Stimulated activated CD8-positive, alpha-beta memory T cell treated with anti-CD3 and anti-CD28 coated beads, Interleukin-7, amount 100 ng/mL, for 24 hours (primary cell): ENCODE data around the gene DNAH1.

Experiments used
- DNase-seq: peaks from one replicate; pipeline ENCODE4 v3.0.0-alpha.2; 2020; ENCODE audit warnings: low read depth

The DNAH1 gene

DNA sequence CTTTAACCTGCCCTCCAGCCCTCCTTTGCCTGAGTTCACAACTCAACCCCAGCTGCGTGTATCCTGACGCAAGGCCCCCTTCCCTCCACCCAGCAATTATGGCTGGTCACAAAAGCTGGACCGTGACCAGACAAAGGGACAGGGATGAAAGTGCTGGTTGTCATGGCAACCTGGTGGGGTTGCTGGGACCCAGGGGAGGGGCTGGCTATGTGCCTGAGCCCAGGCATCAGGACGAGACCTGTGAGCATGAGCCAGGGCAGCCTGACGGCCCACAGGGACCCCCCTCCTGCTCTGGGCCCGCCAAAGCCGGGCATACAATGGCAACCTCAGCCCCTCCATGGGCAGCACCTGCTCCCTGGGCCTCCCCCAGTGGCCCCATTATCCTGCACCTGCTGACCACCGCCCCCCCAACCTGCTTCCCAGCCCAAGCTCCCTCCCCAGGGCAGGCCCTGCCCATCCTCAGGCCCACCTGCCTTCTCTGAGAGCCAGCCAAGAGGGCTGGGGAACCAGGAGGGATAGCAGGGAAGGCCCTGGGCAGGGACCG lies 4.5 kb upstream of the DNAH1 start:
- DNase-seq: no peak

DNA sequence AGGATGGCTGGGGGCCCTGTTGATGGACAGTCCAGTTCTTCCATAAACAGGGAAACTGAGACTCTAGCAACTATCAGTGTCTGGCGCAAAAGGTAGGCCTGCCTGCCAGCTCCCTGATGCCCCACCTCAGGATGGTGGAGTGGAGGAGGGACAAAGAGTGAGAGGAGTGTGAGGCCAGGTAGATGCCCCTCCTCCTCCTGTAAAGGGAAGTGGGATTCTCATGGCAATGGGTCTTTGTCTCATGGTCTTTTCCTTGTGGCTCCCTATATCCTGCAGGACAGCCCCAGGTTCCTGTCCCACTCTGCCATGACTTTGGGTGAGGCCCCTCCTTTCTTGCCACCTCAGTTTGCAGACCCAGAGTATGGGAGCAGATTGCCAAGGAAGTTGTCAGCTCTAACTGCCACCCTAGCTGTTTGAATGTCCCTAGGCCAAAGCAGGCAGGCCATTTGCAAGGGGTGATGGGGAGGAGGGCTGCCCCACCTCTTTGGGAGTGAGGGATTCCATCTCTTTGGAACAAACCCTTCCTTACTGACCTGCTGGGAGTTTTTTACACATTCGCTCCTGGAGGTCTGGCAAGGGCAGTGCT lies 2.8 kb upstream of the DNAH1 start:
- no peak for DNase-seq

DNA sequence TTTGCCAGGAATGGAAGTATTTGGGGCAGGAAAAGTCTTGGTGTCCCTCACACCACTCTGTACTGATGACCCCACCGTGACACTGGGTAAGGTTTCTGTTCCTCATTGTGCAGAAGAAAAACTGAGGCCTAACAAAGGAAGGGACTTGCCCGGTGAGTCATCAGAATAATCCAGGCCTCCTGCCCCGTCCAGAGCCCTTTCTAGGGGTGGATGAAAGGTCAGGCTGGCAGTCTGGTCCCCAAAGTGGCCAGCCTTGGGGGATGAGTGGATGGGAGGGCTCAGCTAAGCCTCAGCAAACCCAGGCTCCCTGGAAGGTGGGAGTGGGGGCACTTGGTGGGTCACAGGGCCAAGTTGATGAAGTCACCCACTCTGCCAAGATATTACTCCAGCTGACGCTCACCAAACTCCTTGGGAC lies 2.3 kb upstream of the DNAH1 start:
- no peak for DNase-seq

DNA sequence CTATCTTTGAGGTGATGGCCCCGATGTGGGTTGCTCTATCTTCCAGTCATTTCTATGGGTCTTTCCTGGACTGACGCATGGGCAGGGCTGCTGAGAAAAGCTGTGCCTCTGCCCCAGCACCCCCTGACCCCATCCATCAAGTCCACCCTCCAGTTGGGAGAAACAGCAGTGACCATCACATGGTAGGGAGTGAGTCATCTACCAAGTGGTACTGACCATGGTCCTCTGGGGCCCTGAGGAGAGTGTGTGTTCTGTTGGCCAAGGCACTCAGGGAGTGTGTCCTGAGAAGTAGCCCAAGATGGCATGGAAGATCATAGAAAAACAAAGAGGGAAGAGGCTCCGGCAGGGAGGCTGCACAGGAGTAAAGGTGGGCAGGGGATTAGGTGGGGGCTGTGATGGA lies 1.6 kb upstream of the DNAH1 start:
- no peak for DNase-seq

DNA sequence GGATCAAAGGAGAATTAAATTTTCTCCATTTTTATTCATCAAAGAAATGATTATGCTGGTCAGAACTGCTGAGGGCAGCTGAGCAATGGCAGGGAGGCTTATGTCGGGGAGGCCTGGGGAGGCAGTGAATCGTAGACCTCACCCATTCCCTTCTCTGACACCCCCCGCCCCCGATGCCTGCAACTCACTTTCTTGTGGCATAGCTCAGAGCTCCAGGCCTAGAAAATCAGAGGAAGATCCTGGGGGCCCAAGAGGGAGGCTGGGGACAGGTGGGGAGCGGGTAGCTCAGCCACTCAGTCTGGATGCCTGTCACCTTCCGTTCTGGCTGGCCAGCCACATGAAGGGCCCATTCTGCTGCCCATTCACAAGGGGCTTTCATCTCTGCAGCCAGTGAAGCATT lies 1.1 kb upstream of the DNAH1 start:
- no peak for DNase-seq

DNA sequence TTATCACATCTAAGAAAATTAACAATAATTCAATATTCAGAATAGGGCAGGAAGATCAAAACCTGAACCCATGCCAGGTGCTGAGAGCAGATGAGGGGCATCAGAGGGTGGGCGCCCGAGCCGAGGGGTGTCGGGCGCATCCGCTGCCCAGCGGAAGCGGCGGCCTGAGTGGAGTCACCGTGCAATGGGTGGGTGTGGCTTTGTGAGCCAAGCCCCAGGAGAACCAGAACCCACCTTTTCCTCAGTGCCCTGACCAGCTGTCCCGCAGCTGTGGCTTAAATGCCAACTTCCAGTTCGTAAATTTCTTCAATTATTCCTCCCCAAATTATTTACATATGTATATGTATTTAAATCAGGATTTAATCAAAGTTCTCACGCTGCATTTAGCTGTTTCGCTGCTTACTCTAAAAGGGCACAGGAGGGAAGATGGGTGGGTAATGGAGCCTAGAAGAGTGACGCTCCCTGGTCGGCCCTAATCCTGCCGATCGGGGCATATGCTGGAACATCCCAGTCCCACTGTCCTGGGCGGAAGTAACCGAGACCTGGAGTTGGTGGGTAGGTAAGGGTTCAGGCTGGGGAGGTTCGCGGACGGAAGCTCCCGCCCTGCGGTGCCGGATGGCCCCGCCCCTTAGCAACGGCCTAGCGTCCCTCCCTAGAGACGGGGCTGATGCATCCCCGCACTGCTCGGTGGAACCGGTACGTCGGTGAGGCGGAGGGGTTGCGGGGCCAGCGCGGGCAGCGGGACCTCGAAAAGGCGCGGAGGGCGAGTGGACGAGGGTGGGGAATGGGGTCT lies 1.3 kb downstream of the DNAH1 start:
- DNase-seq: peak; percentile 49

DNA sequence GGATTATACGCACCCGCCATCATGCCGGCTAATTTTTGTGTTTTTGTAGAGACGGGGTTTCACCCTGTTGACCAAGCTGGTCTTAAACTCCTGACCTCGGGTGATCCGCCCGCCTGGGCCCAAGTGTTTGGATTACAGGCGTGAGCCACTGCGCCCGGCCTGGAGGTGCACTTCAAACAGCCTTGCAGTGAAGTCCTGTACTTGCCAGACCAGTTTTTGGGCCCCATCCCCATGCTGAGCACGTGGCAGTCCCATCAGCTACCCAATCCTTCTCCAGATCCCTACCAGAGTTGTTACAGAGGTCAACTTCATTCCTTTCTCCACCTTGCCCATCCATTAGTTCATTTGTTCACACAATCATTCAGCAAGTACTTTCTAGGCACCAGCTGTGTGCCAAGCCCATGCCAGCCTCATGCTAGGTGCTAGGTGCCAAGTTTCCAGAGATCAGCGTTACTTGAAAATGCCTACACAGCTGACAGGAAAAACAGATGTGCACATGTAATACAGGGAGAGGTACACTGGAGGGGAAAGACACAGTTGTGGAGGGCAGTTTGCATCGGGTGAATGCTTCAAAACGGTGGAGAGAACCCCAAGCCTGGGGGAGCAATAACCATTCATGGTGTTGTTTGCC lies 2.2 kb downstream of the DNAH1 start:
- DNase-seq: no peak

DNA sequence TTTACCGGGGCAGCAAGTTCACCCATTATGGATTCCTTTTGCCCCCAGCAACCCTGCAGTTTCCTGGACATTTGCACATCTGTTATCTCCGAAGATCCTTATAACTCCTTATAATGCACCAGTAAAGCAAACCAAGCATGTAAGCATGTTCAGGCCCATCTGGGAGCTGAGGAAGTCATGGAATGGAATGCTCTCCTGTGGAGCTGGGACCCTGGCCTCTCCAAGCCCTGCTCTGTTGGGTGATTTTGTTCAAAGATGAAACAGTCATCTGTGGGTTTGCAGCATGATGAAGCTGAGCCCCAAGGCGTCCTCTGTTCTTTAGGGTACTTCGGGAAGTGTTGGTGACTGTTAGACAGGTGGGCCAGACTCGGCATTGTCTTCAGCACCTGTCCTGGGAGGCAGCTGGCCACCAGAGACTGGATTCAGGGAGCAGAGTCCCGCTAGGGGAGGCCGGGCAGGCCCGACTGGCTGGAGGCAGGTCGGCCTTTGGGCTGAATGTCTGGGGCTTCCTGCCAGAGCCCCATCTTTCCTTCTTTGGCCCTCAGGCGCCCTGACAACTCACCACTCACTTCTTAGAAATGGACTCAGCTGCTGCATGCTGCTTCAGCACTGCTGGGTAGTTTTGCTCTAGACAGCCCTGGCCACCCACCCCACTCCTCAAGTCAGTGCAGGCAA lies 3.9 kb downstream of the DNAH1 start:
- no peak for DNase-seq

DNA sequence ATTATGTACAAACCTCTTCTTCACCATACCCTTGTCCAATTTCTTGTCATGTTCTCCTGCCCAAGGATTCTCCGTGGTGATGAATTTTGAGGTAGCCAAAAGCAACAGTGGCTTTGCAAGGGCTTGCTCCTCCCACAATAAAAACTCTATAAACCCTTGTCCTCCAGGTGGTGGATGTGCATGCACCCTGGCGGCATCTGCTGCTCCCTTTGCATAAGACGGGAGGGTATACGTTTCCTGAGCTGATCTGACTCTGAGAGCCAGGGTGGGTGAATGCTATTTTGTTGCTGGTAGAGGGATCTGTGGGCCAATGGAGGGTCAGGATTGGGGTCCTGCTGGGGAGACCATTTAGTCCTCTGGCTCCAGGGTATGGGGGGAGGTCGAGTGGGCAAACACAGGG lies 5.4 kb downstream of the DNAH1 start:
- DNase-seq: no peak

DNA sequence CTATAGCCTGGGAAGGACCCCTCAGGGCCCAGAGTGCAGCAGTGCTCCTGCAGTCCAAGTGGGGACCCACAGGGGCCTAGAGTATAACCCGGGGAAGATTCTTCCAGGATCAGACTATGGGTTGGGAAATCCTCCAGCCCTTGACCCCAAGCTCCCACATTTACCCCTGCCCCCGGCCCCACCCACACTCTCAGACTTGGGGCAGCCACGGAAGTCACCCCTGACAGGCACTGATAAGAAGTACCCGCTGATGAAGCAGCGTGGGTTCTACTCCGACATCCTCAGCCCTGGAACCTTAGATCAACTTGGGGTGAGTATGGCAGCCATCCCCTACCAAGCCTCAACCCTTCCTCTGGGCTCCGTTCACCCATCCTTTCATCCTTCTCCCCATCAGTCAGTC lies 6.3 kb downstream of the DNAH1 start:
- DNase-seq: no peak

DNA sequence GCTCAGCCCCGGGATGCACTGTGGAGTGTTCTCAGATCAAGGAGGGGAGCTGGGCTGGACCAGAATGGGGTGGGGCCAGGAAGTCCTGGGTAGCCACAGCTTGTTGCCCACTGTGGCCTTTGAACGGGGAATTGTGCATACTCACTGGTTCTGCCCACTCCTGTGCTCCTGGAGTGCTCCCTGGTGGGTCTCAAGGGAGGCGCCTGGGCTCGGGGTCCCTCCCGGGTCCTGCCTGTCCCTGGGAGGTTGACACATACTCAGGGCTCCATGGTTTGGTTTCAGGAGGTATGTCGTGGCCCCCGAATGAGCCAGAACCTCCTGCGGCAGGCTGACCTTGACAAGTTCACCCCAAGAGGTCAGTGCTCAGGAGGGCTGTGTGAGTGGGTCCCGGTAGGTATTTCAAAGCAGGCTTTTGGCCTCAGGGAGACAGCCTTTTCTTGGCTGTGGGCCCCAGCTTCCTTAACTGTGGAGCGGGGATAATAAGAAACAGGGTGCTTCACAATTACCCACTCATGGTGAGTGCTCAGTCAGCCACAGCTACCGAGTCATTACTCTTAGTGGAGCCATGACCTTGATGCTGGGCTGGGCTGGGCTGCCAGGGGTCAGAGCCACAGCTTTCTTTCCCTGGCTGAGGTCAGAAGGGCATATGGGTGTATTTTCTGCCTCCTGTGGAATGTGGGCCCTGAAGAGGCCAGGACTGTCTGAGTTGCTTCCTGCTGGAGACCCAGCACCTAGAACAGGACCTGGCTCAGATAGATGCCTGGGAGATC lies 7.6 kb downstream of the DNAH1 start:
- DNase-seq: no peak

DNA sequence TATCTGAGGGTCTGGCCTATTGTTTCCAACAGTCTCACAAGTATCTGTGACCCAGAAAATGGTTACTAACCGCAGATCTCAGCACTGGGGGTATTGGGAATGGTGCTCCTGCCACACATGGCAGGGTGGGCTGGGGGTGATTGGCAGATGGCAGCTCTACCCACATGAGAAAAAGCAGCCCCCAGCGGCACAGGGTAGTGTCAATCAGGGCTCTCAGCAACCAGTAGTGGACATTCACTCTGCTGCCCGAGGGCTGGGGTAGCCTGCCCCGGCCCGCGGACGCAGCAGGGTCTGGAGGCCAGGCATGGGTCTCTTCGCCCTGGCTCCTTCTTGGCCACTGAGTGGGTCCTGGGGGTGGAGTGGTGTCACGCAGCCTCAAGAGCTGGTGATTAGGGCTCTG lies 8.6 kb downstream of the DNAH1 start:
- no peak for DNase-seq

DNA sequence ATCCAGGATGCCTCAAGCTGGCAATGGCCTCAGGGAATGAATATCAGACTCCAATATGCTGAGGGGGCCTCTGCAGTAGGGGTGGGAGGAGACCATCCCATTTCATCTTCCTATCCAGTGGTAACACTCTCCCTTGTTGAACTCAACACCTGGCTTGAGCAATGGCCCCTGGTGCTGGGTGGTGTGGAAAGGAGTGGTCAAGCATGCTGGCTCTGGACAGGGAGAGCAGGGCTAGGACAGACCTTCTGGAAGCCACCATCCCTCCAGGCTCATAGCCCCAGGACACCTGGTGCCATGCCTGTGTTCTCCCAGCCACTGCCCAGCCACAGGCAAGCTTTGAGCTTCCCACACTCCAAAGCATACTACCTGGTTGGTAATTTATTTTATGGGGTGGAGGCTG lies 9.6 kb downstream of the DNAH1 start:
- DNase-seq: no peak

DNA sequence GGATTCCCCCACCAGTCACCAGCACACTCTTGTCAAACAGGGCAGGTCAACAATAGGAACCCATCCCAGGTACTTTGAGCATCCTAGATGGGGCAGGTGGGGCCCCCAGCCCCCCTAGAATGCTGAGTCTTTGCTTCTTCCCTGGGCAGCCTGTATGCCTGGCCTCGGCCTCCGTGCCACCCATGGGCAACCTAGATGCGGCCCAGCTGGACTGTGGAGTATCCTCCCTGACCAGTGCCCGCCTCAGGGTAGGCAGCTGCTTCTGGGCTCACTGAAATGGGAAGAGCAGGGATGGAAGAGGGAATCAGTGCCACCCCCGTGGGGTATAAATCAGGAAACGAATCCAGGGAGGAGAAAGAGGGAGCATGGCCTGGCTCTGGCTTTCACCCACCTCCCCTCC lies 10.9 kb downstream of the DNAH1 start:
- no peak for DNase-seq

DNA sequence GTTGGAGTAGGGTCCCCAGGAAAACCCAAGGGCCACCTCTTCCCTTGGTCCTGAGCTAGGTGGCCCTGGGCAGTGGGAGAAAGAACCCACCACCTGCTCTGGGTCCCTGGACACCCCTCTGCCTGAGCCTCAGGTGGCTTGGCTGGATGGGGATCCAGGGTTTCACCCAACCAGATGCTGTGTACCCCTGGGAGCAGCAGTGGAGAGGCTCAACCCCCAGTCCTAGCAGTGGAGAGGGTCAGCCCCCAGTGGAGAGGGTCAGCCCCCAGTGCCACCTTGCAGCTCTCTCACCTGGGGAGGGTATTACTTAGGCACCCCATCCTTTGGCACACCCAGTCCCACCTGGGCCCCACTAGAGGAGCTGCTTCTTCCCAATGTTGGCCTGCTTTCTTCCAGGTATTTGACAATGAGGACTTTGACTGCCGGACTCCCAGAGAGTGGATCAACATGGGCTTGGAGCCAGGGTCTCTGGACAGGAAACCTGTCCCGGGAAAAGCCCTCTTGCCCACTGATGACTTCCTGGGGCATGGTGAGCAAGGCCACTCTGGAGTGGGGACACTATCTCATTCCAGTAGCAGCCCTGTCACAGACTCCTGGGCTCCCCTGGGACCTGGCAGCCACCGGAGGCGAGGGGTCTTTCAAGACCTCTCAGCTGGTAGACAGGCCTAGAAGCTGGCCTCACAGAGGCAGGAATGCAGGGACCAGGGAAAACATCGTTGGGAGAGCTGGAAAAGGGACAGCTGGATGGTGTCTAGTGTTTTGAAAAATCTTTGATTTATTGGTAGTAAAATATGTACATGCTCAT lies 11.6 kb downstream of the DNAH1 start:
- DNase-seq: no peak

DNA sequence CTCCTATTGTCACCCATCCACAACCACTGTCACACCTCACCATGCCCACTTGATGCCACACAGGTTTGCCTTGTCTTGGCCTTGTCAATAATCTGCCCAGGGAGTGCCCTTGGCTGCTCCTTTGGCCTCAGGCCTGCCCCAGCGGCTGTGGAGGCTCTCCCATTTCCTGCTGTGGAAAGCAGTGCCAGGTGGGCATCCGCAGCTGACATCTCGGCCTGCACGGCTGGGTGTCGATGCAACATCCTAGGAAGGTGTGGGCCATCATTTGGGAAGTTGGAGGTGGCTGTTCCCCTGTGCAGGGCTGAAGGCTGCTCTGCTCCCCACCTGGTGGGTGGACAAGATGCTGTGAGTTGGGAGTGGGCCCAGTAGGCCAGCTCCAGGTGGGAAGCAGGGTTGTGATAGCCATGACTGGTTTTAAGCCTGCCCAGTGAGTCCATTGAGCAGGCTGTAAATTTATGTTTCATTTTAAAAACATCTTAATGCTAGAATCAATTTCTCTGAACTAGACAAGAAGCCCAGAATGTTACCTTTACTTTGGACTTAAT lies 12.5 kb downstream of the DNAH1 start:
- DNase-seq: no peak

DNA sequence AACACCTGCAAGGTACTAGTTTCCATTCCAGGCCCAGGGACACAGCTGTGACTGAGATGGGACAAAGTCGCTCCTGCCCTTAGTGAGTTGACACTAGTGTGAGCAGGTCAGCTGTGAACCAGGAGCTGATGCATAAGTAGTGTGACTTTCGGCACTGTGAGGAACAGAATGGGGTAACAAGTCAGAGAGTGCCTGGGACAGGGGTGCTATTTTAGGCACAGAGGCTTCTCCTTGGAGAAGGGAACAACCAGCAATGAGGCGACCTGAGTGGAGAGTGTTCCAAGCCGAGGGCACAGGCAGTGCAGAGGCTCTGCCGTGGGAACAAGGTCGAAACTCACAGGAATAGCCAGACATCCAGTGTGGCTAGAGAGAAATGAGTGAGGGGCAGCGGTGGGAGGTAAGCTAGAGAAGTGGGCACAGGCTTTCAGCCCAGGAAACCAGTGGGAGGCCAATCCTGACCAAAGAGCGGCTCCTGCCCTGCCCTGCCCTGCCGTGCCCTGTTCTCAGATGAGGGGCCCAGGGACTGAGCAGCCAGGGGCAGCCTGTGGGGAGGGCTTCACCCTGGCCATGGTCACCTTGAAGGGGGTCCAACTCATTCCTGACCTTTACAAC lies 14.2 kb downstream of the DNAH1 start:
- DNase-seq: no peak

DNA sequence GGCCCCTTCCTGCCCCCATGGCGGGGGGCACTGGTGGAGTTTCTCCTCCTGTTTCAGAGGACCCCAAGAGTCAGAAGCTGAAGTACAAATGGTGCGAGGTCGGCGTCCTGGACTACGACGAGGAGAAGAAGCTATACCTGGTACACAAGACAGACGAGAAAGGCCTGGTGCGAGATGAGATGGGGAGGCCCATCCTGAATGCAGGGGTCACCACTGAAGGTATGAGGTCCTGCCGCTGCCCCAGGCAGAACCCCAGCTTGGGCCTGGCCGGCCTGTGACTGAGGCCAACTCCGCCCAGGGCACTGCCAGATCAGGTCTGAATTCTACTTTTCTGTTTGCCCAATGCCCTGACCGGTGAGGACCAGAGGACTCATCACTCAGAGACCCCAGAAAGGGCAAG lies 15.0 kb downstream of the DNAH1 start:
- no peak for DNase-seq

DNA sequence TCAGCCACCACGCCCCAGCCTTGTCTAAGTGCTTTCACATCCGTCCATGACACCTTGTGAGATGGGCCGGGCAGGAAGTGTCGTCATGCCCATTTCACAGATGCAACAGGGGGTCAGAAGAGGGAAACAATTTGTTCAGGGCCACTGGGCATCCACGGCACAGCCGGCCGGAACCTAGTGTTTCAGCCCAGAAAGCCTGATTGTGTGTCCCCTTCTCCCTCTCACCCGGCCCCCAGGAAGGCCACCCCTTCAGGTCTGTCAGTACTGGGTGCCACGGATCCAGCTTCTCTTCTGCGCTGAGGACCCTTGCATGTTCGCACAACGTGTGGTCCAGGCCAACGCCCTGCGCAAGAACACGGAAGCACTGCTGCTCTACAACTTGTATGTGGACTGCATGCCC lies 15.8 kb downstream of the DNAH1 start:
- DNase-seq: no peak

DNA sequence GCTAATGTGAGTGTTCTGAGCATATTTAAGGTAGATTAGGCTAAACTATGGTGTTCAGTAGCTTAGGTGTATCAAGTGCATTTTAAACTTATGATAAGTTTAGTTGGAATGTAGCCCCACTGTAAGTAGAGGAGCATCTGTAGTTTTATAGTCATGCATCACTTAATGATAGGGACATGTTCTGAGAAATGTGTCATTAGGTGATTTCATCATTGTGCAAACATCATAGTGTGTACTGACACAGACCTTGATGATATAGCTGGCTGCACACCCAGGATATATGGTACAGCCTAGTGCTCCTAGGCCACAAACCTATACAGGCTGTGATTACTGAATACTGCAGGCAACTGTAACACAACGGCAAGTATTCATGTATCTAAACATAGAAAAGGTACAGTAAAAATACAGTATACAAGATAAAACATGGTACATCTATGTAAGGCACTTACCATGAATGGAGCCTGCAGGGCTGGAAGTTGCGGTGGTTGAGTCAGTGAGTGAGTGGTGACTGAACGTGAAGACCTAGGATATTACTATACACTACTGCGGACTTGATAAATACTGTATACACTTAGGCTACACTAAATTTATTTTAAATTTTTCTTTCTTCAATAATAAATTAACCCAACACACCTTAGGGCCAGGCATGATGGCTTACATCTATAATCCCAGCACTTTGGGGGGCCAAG lies 17.9 kb downstream of the DNAH1 start:
- no peak for DNase-seq
